HG03039 (cell line): ENCODE data around the gene STK4.

Source experiments
- ATAC-seq: cut with Tn5 transposase; IDR thresholded peaks from one replicate; pipeline ENCODE4 v1.9.1; 2021; ENCODE audit warnings: mild to moderate bottlenecking, moderate library complexity; ENCODE audit not compliant: unreplicated experiment

The STK4 gene

GRCh38 chr20:45109634-45110033 is 143.3 kb downstream of the STK4 start:
- no peak for ATAC-seq

- ATAC-seq, result no peak
Measured at GRCh38 chr20:45110301-45110700, 144.0 kb downstream of the STK4 start.

GRCh38 chr20:45111285-45111684 is 145.0 kb downstream of the STK4 start:
- ATAC-seq, result no peak

GRCh38 chr20:45111799-45112471 is 145.6 kb downstream of the STK4 start:
- ATAC-seq, result no peak

- no peak for ATAC-seq
Measured at GRCh38 chr20:45112754-45113153, 146.4 kb downstream of the STK4 start.

GRCh38 chr20:45113865-45114264 is 147.6 kb downstream of the STK4 start:
- no peak for ATAC-seq

GRCh38 chr20:45114465-45115385 is 148.4 kb downstream of the STK4 start, which contains the start of gene WFDC5:
Gene WFDC5, minus strand, starts transcription at chr20:45115174. Its CDS starts 91 bp downstream, at chr20:45115083.
- no peak for ATAC-seq

GRCh38 chr20:45115386-45115774 is 149.1 kb downstream of the STK4 start:
- no peak for ATAC-seq

GRCh38 chr20:45115829-45116228 is 149.5 kb downstream of the STK4 start:
- ATAC-seq, result no peak

- no peak for ATAC-seq
Measured at GRCh38 chr20:45117581-45117980, 151.3 kb downstream of the STK4 start.

GRCh38 chr20:45118028-45118427 is 151.7 kb downstream of the STK4 start:
- no peak for ATAC-seq

GRCh38 chr20:45119556-45120266 is 153.4 kb downstream of the STK4 start:
- no peak for ATAC-seq

GRCh38 chr20:45121388-45121787 is 155.1 kb downstream of the STK4 start:
- ATAC-seq, result no peak

GRCh38 chr20:45124365-45124764 is 158.1 kb downstream of the STK4 start, which contains the start of gene WFDC12:
Gene WFDC12, minus strand, starts transcription at chr20:45124465. Its CDS starts 18 bp downstream, at chr20:45124447.
- no peak for ATAC-seq

GRCh38 chr20:45128099-45128498 is 161.8 kb downstream of the STK4 start:
- no peak for ATAC-seq
